Hematopoietic multipotent progenitor cell treated with erythropoietin and hydrocortisone succinate and interleukin-3 and kit ligand, for 15 days (in vitro differentiated cells): Measurements from ENCODE around the gene CCDC200.
A peak's percentile ranks its signal among the peaks of the same experiment; 100 is the strongest.
"Not testable (repeated sequence)": the region's sequence is repeated elsewhere in the genome, so short reads cannot be mapped to it uniquely, and the experiment has no call there.

ENCODE experiments used
- DNase-seq: peaks from one replicate; pipeline ENCODE4 v3.0.0-alpha.2; 2015; ENCODE audit warnings: low spot score

CCDC200 gene

DNA sequence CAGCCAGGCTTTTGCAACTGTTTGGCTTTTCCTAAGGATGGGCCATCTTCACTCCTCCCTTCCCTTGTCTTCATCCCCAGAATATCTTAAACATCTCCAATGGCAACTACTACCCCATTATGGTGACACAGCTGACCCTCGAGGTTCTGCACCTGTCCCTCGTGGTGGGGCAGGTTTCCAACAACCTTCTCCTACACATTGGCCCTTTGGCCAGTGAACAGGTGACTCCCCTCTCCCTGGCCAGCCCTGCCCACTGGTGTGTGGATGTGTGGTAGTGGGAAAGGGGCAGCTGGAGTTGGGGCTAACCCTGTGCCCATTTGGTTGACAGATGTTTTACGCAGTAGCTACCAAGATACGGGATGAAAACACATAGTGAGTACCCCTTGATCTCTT lies 12.1 kb downstream of the CCDC200 start:
- no peak for DNase-seq

GRCh38 chr17:43215341-43215740 lies 13.1 kb downstream of the CCDC200 start:
- no peak for DNase-seq

- DNase-seq: no peak
Observed at GRCh38 chr17:43213545-43213944, 14.9 kb downstream of the CCDC200 start.

- DNase-seq: no peak
Observed at GRCh38 chr17:43212641-43213490, 15.6 kb downstream of the CCDC200 start.

- DNase-seq: peak; percentile 72
Observed at GRCh38 chr17:43211480-43212402, 16.7 kb downstream of the CCDC200 start, which contains the start of gene TMEM106A. Gene TMEM106A (plus strand): TSS chr17:43211875. CDS start chr17:43213042, 1,167 bp downstream.

- DNase-seq: no peak
Observed at GRCh38 chr17:43211123-43211479, 17.3 kb downstream of the CCDC200 start.

GRCh38 chr17:43210576-43210975 lies 17.8 kb downstream of the CCDC200 start:
- DNase-seq: no peak

DNA sequence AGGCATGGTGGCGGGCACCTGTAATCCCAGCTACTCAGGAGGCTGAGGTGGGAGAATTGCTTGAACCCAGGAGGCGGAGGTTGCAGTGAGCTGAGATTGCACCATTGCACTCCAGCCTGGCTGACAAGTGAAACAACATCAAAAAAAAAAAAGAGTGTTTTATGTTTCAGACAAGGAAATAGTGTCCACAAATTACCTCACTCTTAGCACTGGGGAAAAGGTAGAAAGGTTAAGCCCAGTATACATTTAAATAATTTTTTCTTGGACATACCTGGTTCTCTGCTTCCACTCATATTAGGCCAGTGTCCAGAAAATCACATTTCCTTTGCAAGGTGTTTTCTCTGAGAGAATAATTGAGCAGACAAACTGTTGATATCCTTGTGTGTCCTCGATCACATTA lies 25.4 kb downstream of the CCDC200 start:
- DNase-seq: not testable (repeated sequence)

DNA sequence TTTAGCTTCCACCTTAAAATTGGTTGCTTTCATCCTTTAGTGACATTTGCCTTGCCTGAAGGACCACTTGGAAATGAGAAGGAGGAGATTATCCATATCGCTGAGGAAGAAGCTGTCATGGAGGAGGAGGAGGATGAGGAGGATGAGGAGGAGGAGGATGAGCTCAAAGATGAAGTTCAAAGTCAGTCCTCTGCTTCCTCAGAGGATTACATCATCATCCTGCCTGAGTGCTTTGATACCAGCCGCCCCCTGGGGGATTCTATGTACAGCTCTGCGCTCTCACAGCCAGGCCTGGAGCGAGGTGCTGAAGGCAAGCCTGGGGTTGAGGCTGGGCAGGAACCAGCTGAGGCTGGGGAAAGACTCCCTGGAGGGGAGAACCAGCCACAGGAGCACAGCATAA lies 28.3 kb downstream of the CCDC200 start:
- no peak for DNase-seq

GRCh38 chr17:43199633-43200032 lies 28.8 kb downstream of the CCDC200 start:
- DNase-seq: no peak

DNA sequence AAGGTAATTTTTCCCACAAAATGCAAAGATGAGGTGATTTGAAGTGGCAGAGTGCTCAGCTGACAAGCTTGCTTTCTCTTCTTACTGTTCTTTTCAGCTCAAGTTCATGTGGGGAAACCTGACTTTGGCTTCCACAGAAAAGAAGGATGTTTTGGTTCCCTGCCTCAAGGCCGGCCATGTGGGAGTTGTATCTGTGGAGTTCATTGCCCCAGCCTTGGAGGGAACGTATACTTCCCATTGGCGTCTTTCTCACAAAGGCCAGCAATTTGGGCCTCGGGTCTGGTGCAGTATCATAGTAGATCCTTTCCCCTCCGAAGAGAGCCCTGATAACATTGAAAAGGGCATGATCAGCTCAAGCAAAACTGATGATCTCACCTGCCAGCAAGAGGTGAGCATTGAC lies 35.2 kb downstream of the CCDC200 start:
- DNase-seq: no peak

DNA sequence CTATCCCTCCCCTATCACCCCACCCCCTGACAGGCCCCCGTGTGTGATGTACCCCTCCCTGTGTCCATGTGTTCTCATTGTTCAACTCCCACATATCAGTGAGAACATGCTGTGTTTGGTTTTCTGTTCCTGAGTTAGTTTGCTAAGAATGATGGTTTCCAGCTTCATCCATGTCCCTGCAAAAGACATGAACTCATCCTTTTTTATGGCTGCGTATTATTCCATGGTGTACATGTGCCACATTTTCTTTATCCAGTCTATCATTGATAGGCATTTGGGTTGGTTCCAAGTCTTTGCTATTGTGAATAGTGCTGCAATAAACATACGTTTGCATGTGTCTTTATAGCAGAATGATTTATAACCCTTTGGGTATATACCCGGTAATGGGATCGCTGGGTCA lies 41.8 kb downstream of the CCDC200 start:
- DNase-seq: not testable (repeated sequence)

DNA sequence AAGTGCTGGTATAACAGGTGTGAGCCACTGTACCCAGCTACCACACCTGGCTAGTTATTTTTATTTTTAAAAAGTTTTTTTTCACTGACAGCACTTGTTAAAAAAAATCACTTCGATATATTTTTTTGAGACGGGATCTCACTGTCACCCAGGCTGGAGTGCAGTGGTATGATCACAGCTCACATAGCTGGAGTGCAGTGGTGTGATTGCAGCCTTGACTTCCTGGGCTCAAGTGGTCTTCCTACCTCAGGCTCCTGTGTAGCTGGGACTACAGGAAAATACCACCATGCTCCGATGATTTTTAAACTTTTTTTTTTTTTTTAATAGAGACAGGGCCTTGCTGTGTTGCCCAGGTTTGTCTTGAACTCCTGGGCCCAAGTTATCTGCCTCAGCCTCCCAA lies 44.5 kb downstream of the CCDC200 start:
- no peak for DNase-seq

DNA sequence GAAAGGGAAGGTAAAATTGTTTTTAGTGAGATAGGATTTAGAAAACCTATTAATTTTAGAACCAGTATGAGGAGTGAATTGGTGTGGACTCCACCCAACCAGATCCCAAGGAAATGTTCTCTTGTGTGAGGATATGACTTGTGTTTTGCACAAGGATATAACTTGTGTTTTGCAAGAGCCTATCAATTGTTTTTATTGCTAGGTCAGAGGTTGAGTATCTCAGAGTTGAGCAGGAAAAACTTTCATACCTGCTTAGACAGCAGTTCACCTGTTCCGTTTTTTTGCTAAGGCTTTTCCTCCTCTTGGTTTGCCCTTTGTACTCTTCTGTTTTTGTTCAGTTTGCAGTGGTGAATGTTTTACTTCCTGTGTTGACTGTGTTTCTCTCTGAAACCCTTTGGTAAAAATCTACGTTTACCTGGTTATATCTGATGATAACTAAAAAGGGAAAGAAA lies 52.3 kb downstream of the CCDC200 start:
- DNase-seq: no peak

GRCh38 chr17:43175213-43176118 lies 53.0 kb downstream of the CCDC200 start:
- no peak for DNase-seq

- peak; percentile 60 for DNase-seq
Observed at GRCh38 chr17:43171586-43172487, 56.6 kb downstream of the CCDC200 start.
